ENCODE measurements around the gene ZC3H18. TPM values are rescaled to one million over a fixed set of nuclear protein-coding genes. Genes with fewer than 3 reads are reported as not detected.
A peak's percentile ranks its signal among the peaks of the same experiment; 100 is the strongest.

The ZC3H18 gene
- total RNA-seq (8.1 and 16.8 TPM in 2 replicates), polyA plus RNA-seq (30.7 and 37.1 TPM in 2 replicates)

- peaks cover 14% of the 10 kb centered on the region for H4K20me1 ChIP-seq (ENCODE audit: insufficient read depth, poor library complexity, severe bottlenecking)
- H3K36me3 ChIP-seq (replicated peaks; ENCODE audit: insufficient read depth, low read depth) = no peaks in the 10 kb centered on the region
- peak within 1 kb of the TSS; percentile 87 for H2AFZ ChIP-seq
- TF ChIP-seq EZH2 (IDR thresholded peaks at IDR 0.05; ENCODE audit: borderline replicate concordance) (no peak), CTCF (IDR thresholded peaks at IDR 0.05; ENCODE audit: poor library complexity) (no peak), EZH2phosphoT487 (IDR thresholded peaks at IDR 0.05; ENCODE audit: low read depth, severe bottlenecking, unreplicated experiment) (no peak)
- H3K27me3 ChIP-seq = no peaks in the 10 kb centered on the region
- WGBS (ENCODE audit: low lambda C conversion rate, missing lambda C conversion rate) = under 1% methylated on average over 46 of the region's 90 CpGs
- H3K9me3 ChIP-seq (ENCODE audit: low read depth) = no peaks in the 10 kb centered on the region
- H3K9me2 ChIP-seq (replicated peaks; ENCODE audit: insufficient read depth) = no peaks in the 10 kb centered on the region
- H3K4me1 ChIP-seq (ENCODE audit: insufficient read depth) = peaks cover 12% of the 10 kb centered on the region
- peak within 1 kb of the TSS; percentile 84 for H3K4me3 ChIP-seq
- peak within 1 kb of the TSS; percentile 98 for H3K4me2 ChIP-seq
- H3K79me2 ChIP-seq = peaks cover 48% of the 10 kb centered on the region
- peak; percentile 100 for DNase-seq (ENCODE audit: low spot score)
- peak within 1 kb of the TSS; percentile 85 for H3K27ac ChIP-seq
Observed at GRCh38 chr16:88569985-88570690, at the start of gene ZC3H18. TSS of gene ZC3H18 (plus strand) at chr16:88570403. CDS start at chr16:88577124, 6,721 bp downstream.

- Histone ChIP-seq H3K27me3 (no peaks in the 10 kb centered on the region), H3K36me3 (replicated peaks; ENCODE audit: insufficient read depth, low read depth) (no peaks in the 10 kb centered on the region), H3K4me1 (ENCODE audit: insufficient read depth) (peaks cover 4% of the 10 kb centered on the region), H3K9me3 (ENCODE audit: low read depth) (no peaks in the 10 kb centered on the region), H3K4me3 (no peak overlapping the region), H4K20me1 (ENCODE audit: insufficient read depth, poor library complexity, severe bottlenecking) (no peaks in the 10 kb centered on the region), H3K79me2 (no peaks in the 10 kb centered on the region), H3K27ac (no peak overlapping the region), H3K4me2 (no peak overlapping the region), H3K9me2 (replicated peaks; ENCODE audit: insufficient read depth) (no peaks in the 10 kb centered on the region), H2AFZ (no peak overlapping the region)
- WGBS (ENCODE audit: low lambda C conversion rate, missing lambda C conversion rate) = 94% methylated on average over 6 of the region's 9 CpGs
- TF ChIP-seq EZH2phosphoT487 (IDR thresholded peaks at IDR 0.05; ENCODE audit: low read depth, severe bottlenecking, unreplicated experiment) (no peak), CTCF (IDR thresholded peaks at IDR 0.05; ENCODE audit: poor library complexity) (no peak), EZH2 (IDR thresholded peaks at IDR 0.05; ENCODE audit: borderline replicate concordance) (no peak)
- DNase-seq (ENCODE audit: low spot score) = no peak
Observed at GRCh38 chr16:88521674-88522073, 48.5 kb upstream of the ZC3H18 start.

- TF ChIP-seq CTCF (IDR thresholded peaks at IDR 0.05; ENCODE audit: poor library complexity) = no peak
- no peak for TF ChIP-seq EZH2 (IDR thresholded peaks at IDR 0.05; ENCODE audit: borderline replicate concordance)
- TF ChIP-seq EZH2phosphoT487 (IDR thresholded peaks at IDR 0.05; ENCODE audit: low read depth, severe bottlenecking, unreplicated experiment) = no peak
- Histone ChIP-seq H3K4me2 (no peak overlapping the region), H3K79me2 (no peaks in the 10 kb centered on the region), H2AFZ (no peak overlapping the region), H3K9me2 (replicated peaks; ENCODE audit: insufficient read depth) (no peaks in the 10 kb centered on the region), H4K20me1 (ENCODE audit: insufficient read depth, poor library complexity, severe bottlenecking) (no peaks in the 10 kb centered on the region), H3K4me1 (ENCODE audit: insufficient read depth) (peaks cover 9% of the 10 kb centered on the region), H3K4me3 (no peak overlapping the region), H3K9me3 (ENCODE audit: low read depth) (no peaks in the 10 kb centered on the region), H3K36me3 (replicated peaks; ENCODE audit: insufficient read depth, low read depth) (no peaks in the 10 kb centered on the region), H3K27ac (no peak overlapping the region), H3K27me3 (no peaks in the 10 kb centered on the region)
- 82% methylated on average over 24 of the region's 24 CpGs for WGBS (ENCODE audit: low lambda C conversion rate, missing lambda C conversion rate)
- no peak for DNase-seq (ENCODE audit: low spot score)
Observed at GRCh38 chr16:88522276-88522949, 47.8 kb upstream of the ZC3H18 start.
